Progenitor cell of endocrine pancreas (in vitro differentiated cells): Measurements from ENCODE around the gene DBH. TPM values are rescaled to one million over a fixed set of nuclear protein-coding genes. Genes with fewer than 3 reads are reported as not detected.

Experiments used
- DNase-seq: peaks from one replicate; pipeline ENCODE4 v3.0.0; 2021; ENCODE audit warnings: low spot score; ENCODE audit not compliant: unreplicated experiment
- H3K27ac Mint-ChIP-seq: 2 replicates; pipeline ENCODE4 v1.8.0; 2021; ENCODE audit warnings: mild to moderate bottlenecking, moderate library complexity, mixed read lengths
- H3K27me3 Mint-ChIP-seq: 2 replicates; pipeline ENCODE4 v1.8.0; 2021; ENCODE audit warnings: mixed read lengths
- H3K36me3 Mint-ChIP-seq: 2 replicates; pipeline ENCODE4 v1.8.0; 2022; ENCODE audit warnings: mixed read lengths; ENCODE audit not compliant: insufficient read depth
- H3K4me1 Mint-ChIP-seq: 2 replicates; pipeline ENCODE4 v1.8.0; 2021; ENCODE audit warnings: low read depth, mixed read lengths
- H3K4me3 Mint-ChIP-seq: 2 replicates; pipeline ENCODE4 v1.8.0; 2021; ENCODE audit warnings: low read depth, mild to moderate bottlenecking, moderate library complexity, mixed read lengths
- H3K9me3 Mint-ChIP-seq: 2 replicates; pipeline ENCODE4 v1.8.0; 2021; ENCODE audit warnings: low read depth, mixed read lengths
- CTCF ChIP-seq: fragments of 200-600 bp; sonication (generic); IDR thresholded peaks from one replicate; pipeline ENCODE4 v1.5.0; 2021; ENCODE audit warnings: antibody characterized with exemption, mild to moderate bottlenecking; ENCODE audit not compliant: unreplicated experiment
- total RNA-seq: library from RNA; stranded (reverse); gene quantifications from 2 replicates; pipeline ENCODE4 v1.2.1, GENCODE V29; 2021

Gene DBH
- total RNA-seq, 1 donor from 2014 or later, result not detected

GRCh38 chr9:133608382-133608781 lies 27.8 kb upstream of the DBH start:
- H3K9me3 Mint-ChIP-seq, result no peaks in the 10 kb centered on the region
- no peaks in the 10 kb centered on the region for H3K36me3 Mint-ChIP-seq
- peaks cover 79% of the 10 kb centered on the region for H3K27me3 Mint-ChIP-seq
- peaks cover 3% of the 10 kb centered on the region for H3K4me1 Mint-ChIP-seq
- peak overlapping the region; percentile 7 for H3K27ac Mint-ChIP-seq
- DNase-seq, result no peak
- H3K4me3 Mint-ChIP-seq, result no peak overlapping the region
- no peak for TF ChIP-seq CTCF

- no peak for TF ChIP-seq CTCF
- H3K27ac Mint-ChIP-seq, result no peak overlapping the region
- H3K4me1 Mint-ChIP-seq, result peaks cover 3% of the 10 kb centered on the region
- H3K27me3 Mint-ChIP-seq, result peaks cover 84% of the 10 kb centered on the region
- DNase-seq, result no peak
- no peaks in the 10 kb centered on the region for H3K36me3 Mint-ChIP-seq
- no peak overlapping the region for H3K4me3 Mint-ChIP-seq
- H3K9me3 Mint-ChIP-seq, result no peaks in the 10 kb centered on the region
These were observed 27.3 kb upstream of the DBH start for GRCh38 chr9:133608889-133609288.

GRCh38 chr9:133609311-133610098 lies 26.7 kb upstream of the DBH start, which contains the start of gene FAM163B:
Gene FAM163B (minus strand): TSS chr9:133609389. CDS start chr9:133580223, 29,166 bp downstream.
- no peak within 1 kb of the TSS for H3K4me3 Mint-ChIP-seq
- no peaks in the 10 kb centered on the region for H3K9me3 Mint-ChIP-seq
- no peaks in the 10 kb centered on the region for H3K4me1 Mint-ChIP-seq
- H3K27me3 Mint-ChIP-seq, result peaks cover 86% of the 10 kb centered on the region
- peak; percentile 71 for DNase-seq
- H3K27ac Mint-ChIP-seq, result peak within 1 kb of the TSS; percentile 7
- no peaks in the 10 kb centered on the region for H3K36me3 Mint-ChIP-seq
- no peak for TF ChIP-seq CTCF

- Mint-ChIP-seq H3K36me3 (no peaks in the 10 kb centered on the region), H3K27ac (no peak overlapping the region), H3K27me3 (peaks cover 87% of the 10 kb centered on the region), H3K9me3 (no peaks in the 10 kb centered on the region), H3K4me1 (no peaks in the 10 kb centered on the region), H3K4me3 (no peak overlapping the region)
- DNase-seq, result no peak
- TF ChIP-seq CTCF, result no peak
These were observed 25.3 kb upstream of the DBH start for GRCh38 chr9:133610845-133611244.

- peaks cover 77% of the 10 kb centered on the region for H3K27me3 Mint-ChIP-seq
- H3K27ac Mint-ChIP-seq, result no peak overlapping the region
- DNase-seq, result no peak
- TF ChIP-seq CTCF, result no peak
- no peaks in the 10 kb centered on the region for H3K36me3 Mint-ChIP-seq
- H3K4me1 Mint-ChIP-seq, result no peaks in the 10 kb centered on the region
- no peaks in the 10 kb centered on the region for H3K9me3 Mint-ChIP-seq
- H3K4me3 Mint-ChIP-seq, result no peak overlapping the region
These were observed 24.1 kb upstream of the DBH start for GRCh38 chr9:133612051-133612450.
